Aorta (tissue), 5 donors: ENCODE data around the gene SLAIN2. TPM values are rescaled to one million over a fixed set of nuclear protein-coding genes. Genes with fewer than 3 reads are reported as not detected.

Experiments used
- ATAC-seq: fragments of 200-7000 bp; cut with Tn5 transposase; one replicate; pipeline ENCODE4 v1.9.1; 2022; ENCODE audit warnings: moderate library complexity; ENCODE audit not compliant: low FRiP score
- DNase-seq, 2 donors: peaks; one replicate each; pipeline ENCODE4 v3.0.0-alpha.2; 2020
- H3K27ac ChIP-seq, 2 donors: one replicate each; pipeline ENCODE4 v1.5.1; 2013; ENCODE audit warnings: low read length in 2 of 2, mild to moderate bottlenecking in 2 of 2, moderate library complexity in 2 of 2, control low read depth in 1 of 2, inconsistent platforms in 1 of 2, low read depth in 1 of 2
- H3K27me3 ChIP-seq, 2 donors: one replicate each; pipeline ENCODE4 v1.6.1; 2013; ENCODE audit warnings: control low read depth in 1 of 2, low read length in 1 of 2, mild to moderate bottlenecking in 1 of 2, moderate library complexity in 1 of 2; ENCODE audit not compliant: insufficient read depth in 2 of 2, control insufficient read depth in 1 of 2
- H3K36me3 ChIP-seq, 2 donors: one replicate each; pipeline ENCODE4 v1.6.1; 2013; ENCODE audit warnings: control low read depth in 1 of 2, low read length in 1 of 2, mild to moderate bottlenecking in 1 of 2; ENCODE audit not compliant: insufficient read depth in 2 of 2, control insufficient read depth in 1 of 2
- H3K4me1 ChIP-seq, 2 donors: one replicate each; pipeline ENCODE4 v1.6.1; 2013; ENCODE audit warnings: low read length in 2 of 2, control low read depth in 1 of 2, mild to moderate bottlenecking in 1 of 2, moderate library complexity in 1 of 2; ENCODE audit not compliant: insufficient read depth in 2 of 2, control insufficient read depth in 1 of 2
- H3K4me3 ChIP-seq, 2 donors: one replicate each; pipeline ENCODE4 v1.5.1; 2013; ENCODE audit warnings: low read length in 2 of 2, control low read depth in 1 of 2, mild to moderate bottlenecking in 1 of 2
- H3K9me3 ChIP-seq: one replicate; pipeline ENCODE4 v1.6.1; 2013; ENCODE audit warnings: mild to moderate bottlenecking, low read length; ENCODE audit not compliant: control insufficient read depth
- WGBS, 2 donors: extraction: QIAGEN DNeasy Blood & Tissue Kit; methylation state at CpG; one replicate each; pipeline ENCODE4 v1.1.7; 2013; 5-methylcytosine and 5-hydroxymethylcytosine counted together
- intact Hi-C, 2 donors: fragments of 100-400 bp; cut with DNase I; formaldehyde crosslinking; loops; one replicate each; pipeline versions ENCODE4 v1.14.2 to v1.15.0; 2022
- polyA plus RNA-seq, 2 donors: library from polyadenylated mRNA; stranded (reverse); fragments of 200-250 nt; gene quantifications; one replicate each; pipeline ENCODE4 v1.2.3, GENCODE V29; 2013
- total RNA-seq, 2 donors: library from RNA; stranded (reverse); fragmentation: NEBNext Ultra II Directional; extraction: Animal tissue kit (Norgen Biotek cat#: 25700); gene quantifications; one replicate each; pipeline ENCODE4 v1.2.1, GENCODE V29; 2021
- donor health status: healthy with polysubstance abuse.
- donor health status: Bipolar disorder and iron deficiency.
- donor health status: DM: no; HTN: no; CAD: no.
- donor health status: DM: no; HTN: no; CAD: no.
- donor health status: DM: yes; HTN: yes; CAD: no.

SLAIN2 gene
- total and polyA plus RNA-seq, 4 donors = 39.0 to 109 (median 76.7) TPM

DNA sequence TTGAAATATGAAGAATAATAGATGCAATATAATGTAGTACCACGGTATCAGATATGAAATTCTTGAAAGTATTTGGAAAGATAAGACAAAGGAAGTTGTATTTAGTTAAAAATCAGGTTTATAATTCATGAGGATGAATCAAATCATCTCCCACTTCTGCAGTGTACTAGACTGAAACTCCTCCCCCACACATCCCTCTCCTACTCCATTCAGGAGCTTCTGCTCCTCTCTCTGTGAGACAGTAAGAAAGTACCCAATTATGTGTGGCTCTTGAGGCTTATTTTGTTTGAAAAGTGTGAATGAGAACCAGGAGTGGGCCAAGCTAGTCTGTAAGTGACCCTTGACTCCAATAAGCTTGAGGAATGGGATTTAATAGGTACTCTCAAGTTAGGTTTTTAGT is 9.5 kb downstream of the SLAIN2 start:
- Histone ChIP-seq H3K4me1 (peaks cover 1 to 2% of the 10 kb centered on the region in 2 donors), H3K27me3 (no peaks in the 10 kb centered on the region)
- no peak for DNase-seq

DNA sequence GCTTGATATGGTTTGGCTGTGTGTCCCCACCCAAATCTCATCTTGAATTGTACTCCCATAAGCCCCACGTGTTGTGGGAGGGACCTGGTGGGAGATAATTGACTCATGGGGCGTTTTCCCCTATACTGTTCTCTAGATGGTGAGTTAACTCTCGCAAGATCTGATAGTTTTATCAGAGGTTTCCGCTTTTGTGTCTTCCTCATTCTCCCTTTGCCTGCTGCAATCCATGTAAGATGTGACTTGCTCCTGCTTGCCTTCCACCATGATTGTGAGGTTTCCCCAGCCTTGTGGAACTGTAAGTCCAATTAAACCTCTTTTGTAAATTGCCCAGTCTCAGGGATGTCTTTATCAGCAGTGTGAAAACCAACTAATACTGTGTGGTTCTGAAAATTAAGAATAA is 11.5 kb downstream of the SLAIN2 start:
- Histone ChIP-seq H3K27ac (no peak overlapping the region), H3K27me3 (no peaks in the 10 kb centered on the region), H3K4me1 (peaks cover 3% of the 10 kb centered on the region in 2 donors), H3K36me3 (peaks cover 0 to 1% of the 10 kb centered on the region in 2 donors), H3K9me3 (no peaks in the 10 kb centered on the region), H3K4me3 (no peak overlapping the region)
- WGBS, 2 donors = 93 to 94% methylated on average over 4 of the region's 4 CpGs
- ATAC-seq (no peak), DNase-seq (no peak)
- intact Hi-C loops = no loop called here

More for the DNA sequence above, 9.5 kb downstream of the SLAIN2 start:
- Histone ChIP-seq H3K9me3 (no peaks in the 10 kb centered on the region), H3K36me3 (peaks cover 0 to 1% of the 10 kb centered on the region in 2 donors), H3K4me3 (no peak overlapping the region), H3K27ac (no peak overlapping the region)
- WGBS, 2 donors = 97 to 98% methylated on average over 1 of the region's 1 CpG
- intact Hi-C loops = no loop called here
- no peak for ATAC-seq

DNA sequence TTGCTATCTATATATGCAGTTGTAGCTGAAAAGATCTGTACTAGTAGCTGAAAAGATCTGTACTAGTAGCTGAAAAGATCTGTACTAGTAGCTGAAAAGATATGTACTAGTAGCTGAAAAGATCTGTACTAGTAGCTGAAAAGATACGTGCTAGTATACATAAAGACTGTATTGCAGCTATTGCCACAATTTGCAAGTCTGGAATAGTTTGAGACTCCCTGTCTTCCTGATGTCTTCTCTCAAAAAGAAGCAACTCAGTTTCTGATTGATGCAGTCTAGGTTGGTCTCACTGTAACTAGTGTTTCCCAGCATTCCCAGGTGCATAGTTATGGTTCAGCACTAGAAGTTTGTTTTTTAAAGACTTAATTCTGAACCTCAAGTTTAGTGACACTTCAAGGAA is 15.0 kb downstream of the SLAIN2 start:
- peaks cover 1 to 5% of the 10 kb centered on the region in 2 donors for H3K4me1 ChIP-seq
- WGBS, 2 donors = 54 to 55% methylated on average over 1 of the region's 1 CpG
- DNase-seq = no peak
- intact Hi-C loops = no loop called here
- H3K9me3 ChIP-seq = no peaks in the 10 kb centered on the region
- H3K4me3 ChIP-seq = no peak overlapping the region
- H3K36me3 ChIP-seq = peaks cover 0 to 1% of the 10 kb centered on the region in 2 donors
- no peaks in the 10 kb centered on the region for H3K27me3 ChIP-seq
- H3K27ac ChIP-seq = no peak overlapping the region
- ATAC-seq = no peak

DNA sequence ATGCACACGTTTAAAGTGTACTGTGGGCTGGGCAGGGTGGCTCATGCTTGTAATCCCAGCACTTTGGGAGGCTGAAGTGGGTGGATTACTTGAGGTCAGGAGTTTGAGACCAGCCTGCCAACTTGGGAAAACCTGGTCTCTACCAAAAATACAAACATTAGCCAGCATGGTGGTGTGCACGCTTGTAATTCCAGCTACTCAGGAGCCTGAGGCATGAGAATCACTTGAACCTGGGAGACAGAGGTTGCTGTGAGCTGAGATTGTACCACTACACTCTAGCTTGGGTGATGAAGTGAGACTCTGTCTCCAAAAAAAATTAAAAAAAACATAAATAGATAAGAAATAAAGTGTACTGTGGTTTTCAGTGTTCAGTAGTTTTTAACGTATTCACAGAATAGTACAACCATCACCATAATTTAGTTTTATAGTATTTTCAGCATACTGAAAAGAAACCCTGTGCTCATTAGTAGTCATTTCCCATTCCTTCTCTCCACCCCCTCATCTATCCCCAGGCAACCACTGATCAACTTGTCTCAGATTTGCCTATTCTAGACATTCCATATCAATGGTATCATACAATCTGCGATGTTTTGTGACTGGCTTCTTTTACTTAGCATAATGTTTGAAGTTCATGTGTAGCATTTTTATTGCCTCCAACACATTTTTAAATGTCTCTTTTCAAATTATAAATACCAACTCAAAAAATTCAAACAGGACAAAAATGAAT is 19.1 kb downstream of the SLAIN2 start:
- Histone ChIP-seq H3K36me3 (no peaks in the 10 kb centered on the region), H3K27ac (no peak overlapping the region), H3K4me1 (peaks cover 1 to 5% of the 10 kb centered on the region in 2 donors), H3K27me3 (no peaks in the 10 kb centered on the region), H3K4me3 (no peak overlapping the region), H3K9me3 (no peaks in the 10 kb centered on the region)
- DNase-seq (no peak), ATAC-seq (no peak)
- 20 to 25% methylated on average over 4 of the region's 4 CpGs for WGBS, 2 donors
- intact Hi-C loops = no loop called here

GRCh38 chr4:48361012-48361400 is 19.7 kb downstream of the SLAIN2 start:
- ATAC-seq = no peak
- 58 to 77% methylated on average over 1 of the region's 1 CpG for WGBS, 2 donors
- peaks cover 1 to 5% of the 10 kb centered on the region in 2 donors for H3K4me1 ChIP-seq
- no peak overlapping the region for H3K4me3 ChIP-seq
- H3K9me3 ChIP-seq = no peaks in the 10 kb centered on the region
- H3K27ac ChIP-seq = no peak overlapping the region
- intact Hi-C loops = no loop called here
- no peak for DNase-seq
- no peaks in the 10 kb centered on the region for H3K36me3 ChIP-seq
- H3K27me3 ChIP-seq = no peaks in the 10 kb centered on the region

GRCh38 chr4:48366611-48367010 is 25.3 kb downstream of the SLAIN2 start:
- DNase-seq (no peak), ATAC-seq (no peak)
- intact Hi-C loops = no loop called here
- WGBS, 2 donors = 57 to 63% methylated on average over 3 of the region's 3 CpGs
- no peak overlapping the region for H3K4me3 ChIP-seq
- H3K36me3 ChIP-seq = no peaks in the 10 kb centered on the region
- no peak overlapping the region for H3K27ac ChIP-seq
- H3K9me3 ChIP-seq = no peaks in the 10 kb centered on the region
- H3K4me1 ChIP-seq = no peaks in the 10 kb centered on the region
- H3K27me3 ChIP-seq = no peaks in the 10 kb centered on the region

- H3K4me3 ChIP-seq = no peak overlapping the region
- H3K27ac ChIP-seq = no peak overlapping the region
- H3K9me3 ChIP-seq = no peaks in the 10 kb centered on the region
- no peaks in the 10 kb centered on the region for H3K4me1 ChIP-seq
- 89 to 91% methylated on average over 2 of the region's 2 CpGs for WGBS, 2 donors
- no peaks in the 10 kb centered on the region for H3K36me3 ChIP-seq
- ATAC-seq (no peak), DNase-seq (no peak)
- H3K27me3 ChIP-seq = no peaks in the 10 kb centered on the region
- intact Hi-C loops = no loop called here
Observed at GRCh38 chr4:48367016-48367415, 25.7 kb downstream of the SLAIN2 start.

DNA sequence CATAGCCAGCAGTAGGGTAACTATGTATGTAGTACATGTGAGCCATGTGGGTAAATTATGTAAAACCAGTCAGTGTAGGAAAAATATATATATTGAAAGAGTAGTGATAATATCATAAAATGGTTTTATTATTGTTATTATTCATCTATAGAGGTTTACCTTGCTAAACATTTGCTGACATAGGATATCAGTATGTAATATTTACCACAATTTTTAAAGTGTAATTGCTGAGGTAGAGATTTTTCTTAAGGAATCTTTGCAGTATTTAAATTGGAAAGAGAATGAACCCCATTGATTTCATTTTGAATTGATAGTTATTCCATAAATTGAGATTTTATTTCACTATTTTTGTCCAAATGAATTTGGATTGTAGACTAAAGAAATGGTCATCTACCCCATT is 27.1 kb downstream of the SLAIN2 start:
- Histone ChIP-seq H3K4me1 (no peaks in the 10 kb centered on the region), H3K4me3 (no peak overlapping the region), H3K27me3 (no peaks in the 10 kb centered on the region), H3K9me3 (no peaks in the 10 kb centered on the region), H3K36me3 (no peaks in the 10 kb centered on the region), H3K27ac (no peak overlapping the region)
- no peak for DNase-seq
- intact Hi-C loops = no loop called here
- no peak for ATAC-seq

DNA sequence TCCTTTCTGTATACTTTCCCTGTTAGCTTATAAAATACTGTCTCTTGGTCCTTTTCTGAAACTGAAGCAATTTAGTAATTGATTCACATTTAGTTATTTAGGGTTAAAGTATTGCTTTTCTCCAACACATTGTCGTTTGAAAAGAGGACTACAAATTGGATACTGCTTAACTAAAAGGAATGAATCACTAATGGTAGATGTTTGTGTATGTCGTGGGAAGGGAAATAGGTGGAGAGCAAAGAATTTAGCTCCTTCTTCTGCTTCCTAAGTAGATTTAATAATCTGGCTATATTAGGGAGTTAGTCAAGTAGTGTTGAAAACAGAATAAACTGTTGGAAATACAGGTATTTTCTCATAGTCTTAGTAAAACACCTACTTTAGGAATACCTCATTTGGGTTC is 27.9 kb downstream of the SLAIN2 start:
- Histone ChIP-seq H3K27me3 (no peaks in the 10 kb centered on the region), H3K4me3 (no peak overlapping the region), H3K9me3 (no peaks in the 10 kb centered on the region), H3K36me3 (no peaks in the 10 kb centered on the region), H3K27ac (no peak overlapping the region), H3K4me1 (no peaks in the 10 kb centered on the region)
- ATAC-seq (no peak), DNase-seq (no peak)
- intact Hi-C loops = no loop called here
- 15 to 17% methylated on average over 2 of the region's 2 CpGs for WGBS, 2 donors
